ENCODE data around the gene TSGA10IP.

Gene TSGA10IP

DNA sequence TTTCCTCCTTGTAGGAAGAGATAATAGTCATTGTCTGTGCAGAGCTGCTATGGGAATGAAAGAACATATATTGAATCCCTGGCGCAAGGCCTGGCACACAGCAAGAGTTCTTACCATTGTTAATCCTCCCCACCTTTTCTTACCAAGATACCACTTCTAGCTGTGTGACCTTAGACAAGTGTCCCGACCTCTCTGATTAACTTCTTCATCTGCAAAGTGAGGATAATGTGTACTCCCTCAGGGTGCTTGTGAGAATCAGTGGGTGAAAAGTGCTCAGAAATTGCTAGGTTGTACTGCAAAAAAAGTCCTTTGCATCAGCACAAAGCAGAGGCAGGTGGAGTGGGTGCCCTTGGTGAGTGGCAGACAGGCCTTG lies 62.8 kb downstream of the TSGA10IP start:
- no peak for DNase-seq (ENCODE audit: low spot score)

- no peak for DNase-seq (ENCODE audit: low spot score)
Measured at GRCh38 chr11:66008468-66009101, 63.3 kb downstream of the TSGA10IP start.
